GM18502 (cell line): ENCODE results near the gene OSTC.

Experiments used
- ATAC-seq: cut with Tn5 transposase; IDR thresholded peaks from one replicate; pipeline ENCODE4 v1.9.1; 2021; ENCODE audit warnings: mild to moderate bottlenecking; ENCODE audit not compliant: unreplicated experiment, poor library complexity

The OSTC gene

DNA sequence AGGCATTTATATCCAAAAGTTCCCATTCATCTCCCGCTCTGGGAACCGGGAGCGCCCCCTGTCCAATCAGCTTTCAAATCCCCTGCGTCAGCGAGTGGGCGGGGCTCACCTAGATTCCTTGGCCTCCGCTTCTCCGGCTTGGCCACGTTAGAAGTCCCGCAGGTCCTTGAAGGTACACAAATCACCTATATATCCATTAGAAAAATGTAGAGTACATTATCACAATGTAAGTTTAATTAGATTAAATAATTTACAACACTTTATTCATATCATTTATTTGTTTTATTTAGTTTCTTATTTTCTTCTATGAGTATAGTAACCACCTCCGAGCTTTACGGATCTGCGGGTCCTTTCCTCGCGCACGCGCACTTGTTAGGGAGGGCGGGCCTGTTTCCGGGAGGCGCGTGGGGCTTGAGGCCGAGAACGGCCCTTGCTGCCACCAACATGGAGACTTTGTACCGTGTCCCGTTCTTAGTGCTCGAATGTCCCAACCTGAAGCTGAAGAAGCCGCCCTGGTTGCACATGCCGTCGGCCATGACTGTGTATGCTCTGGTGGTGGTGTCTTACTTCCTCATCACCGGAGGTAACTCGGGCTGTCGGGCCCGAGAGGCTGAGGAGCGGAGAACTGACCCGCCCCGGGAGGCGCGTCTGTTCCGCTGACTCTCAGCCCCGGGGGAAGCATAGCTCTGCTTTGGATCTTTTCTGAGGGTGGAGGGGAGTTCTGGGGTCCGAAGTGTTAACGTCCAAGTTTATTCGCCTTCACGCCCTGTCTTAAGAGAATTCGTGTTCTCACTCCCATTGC is at the start of gene OSTC:
OSTC (plus strand) TSS at position 388 of the 802 bp plus-strand sequence; CDS start at position 445, 57 bp downstream.
- peak; percentile 91 for ATAC-seq

DNA sequence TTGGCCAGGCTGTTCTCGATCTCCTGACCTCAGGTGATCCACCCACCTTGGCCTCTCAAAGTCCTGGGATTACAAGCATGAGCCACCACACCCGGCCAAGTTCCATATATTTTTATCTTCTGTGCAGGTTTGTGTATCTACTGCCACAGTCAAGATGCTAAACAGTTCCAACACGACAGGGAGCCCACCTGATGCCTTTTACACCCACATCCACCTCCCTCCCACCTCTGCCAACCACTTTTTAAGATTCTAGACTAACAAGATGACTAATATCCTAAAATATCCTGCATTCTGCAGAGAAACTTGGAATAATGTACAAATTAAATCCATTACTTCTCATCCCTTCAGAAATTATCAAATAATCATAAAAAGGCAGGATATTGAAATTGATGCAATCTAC is 49.3 kb upstream of the OSTC start:
- no peak for ATAC-seq

DNA sequence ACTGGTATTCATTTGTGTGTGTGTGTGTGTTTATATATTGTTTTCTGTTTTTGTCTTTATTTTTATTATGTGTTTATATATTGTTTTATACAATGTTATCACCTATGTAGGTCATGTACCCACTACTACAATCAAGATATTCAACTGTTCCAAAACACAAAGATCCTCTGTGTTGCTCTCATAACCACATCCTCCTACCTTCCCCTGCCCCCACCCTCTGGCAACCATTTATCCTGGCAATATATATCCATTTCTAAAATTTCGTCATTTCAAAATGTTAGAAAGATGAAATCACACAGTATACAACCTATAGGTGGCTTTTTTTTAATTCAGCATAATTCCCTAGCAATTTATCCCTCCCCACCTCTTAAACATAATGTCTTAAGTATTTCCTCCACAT is 48.9 kb upstream of the OSTC start:
- ATAC-seq = no peak

DNA sequence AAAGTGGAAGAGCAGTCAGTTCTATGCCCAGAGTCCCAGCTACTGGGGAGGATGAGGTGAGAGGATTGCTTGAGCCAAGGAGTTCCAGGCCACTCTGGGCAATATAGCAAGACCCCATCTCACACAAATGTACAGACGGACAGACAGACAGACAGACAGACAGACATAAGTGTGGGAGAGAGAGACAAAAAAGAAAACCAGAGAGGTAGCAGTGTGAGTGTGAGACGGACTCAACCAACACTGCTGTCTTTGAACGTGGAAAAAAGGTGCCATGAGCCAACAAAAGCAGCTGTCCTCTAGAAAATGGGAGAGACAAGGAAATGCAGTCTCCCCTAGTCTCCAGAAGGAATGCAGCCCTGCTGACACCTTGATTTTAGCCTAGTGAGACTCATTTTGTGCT is 48.2 kb upstream of the OSTC start:
- ATAC-seq = no peak

DNA sequence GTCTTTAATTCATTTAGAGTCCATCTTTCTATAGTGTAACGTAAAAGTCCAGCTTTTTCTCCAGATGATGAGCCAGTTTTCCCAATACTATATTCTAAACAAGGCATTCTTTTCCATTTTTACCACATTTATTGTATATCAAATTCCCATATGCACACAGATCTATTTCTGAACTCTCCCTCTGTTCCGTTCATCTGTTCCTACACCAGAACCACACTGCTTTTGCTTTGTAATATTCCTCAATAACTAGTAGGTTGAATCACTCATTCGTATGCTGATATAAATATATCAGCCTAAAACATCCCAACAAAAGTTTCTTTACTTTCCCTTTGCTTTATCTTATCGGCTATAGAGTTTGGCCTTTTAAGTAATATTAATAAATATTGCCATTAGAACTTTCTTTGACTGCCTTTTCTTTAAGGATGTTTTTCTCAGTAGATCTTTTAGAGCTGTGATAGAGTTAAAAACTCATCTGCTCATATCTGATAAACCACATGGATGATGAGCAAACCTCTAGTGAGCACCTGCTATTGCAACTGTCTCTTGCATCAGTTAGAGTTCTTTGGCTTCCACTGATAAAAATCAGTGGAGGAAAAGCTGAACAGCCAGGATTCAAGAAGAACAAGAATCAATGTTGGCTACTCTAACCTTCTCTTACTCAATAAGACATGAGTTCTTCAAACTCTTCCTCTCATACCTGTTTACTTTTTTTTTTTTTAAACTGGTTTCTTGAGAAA is 43.2 kb upstream of the OSTC start:
- ATAC-seq = no peak

DNA sequence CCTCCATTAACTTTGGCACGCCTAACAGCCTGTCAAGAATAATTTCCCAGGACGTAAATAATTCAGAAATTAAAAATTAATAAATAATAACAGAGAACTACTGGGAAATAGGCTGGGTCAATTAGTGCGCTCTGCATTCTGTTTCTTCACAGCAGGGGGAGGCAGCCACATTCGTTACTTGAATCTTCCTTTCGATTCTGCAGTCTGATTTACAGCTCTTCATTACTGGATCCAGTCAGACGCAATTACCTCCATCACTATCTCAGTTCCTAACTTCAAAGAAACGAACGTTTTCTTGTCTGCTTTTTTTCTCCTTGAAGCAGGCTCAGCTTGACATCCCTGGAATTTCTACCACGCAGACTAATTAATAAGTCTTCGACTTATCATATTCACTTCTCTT is 39.0 kb upstream of the OSTC start:
- ATAC-seq = no peak

DNA sequence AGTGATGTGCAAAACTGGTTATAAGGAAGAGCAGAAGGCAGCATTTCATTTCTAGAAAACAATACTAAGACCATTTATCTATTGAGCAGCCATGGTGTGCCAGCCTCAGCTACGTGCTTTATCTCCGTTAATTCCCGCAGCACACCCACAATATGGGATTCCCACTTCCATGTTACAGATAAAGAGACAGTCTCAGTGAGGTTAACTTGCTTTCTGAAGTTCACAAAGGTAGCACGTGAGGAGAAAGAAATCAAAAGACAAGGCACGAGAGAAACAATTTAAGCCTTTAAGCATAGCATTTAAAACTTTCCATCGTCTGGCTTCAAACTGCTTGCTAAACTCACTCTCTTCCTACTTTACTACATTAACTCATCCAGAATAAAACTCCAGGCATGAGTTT is 38.0 kb upstream of the OSTC start:
- no peak for ATAC-seq

DNA sequence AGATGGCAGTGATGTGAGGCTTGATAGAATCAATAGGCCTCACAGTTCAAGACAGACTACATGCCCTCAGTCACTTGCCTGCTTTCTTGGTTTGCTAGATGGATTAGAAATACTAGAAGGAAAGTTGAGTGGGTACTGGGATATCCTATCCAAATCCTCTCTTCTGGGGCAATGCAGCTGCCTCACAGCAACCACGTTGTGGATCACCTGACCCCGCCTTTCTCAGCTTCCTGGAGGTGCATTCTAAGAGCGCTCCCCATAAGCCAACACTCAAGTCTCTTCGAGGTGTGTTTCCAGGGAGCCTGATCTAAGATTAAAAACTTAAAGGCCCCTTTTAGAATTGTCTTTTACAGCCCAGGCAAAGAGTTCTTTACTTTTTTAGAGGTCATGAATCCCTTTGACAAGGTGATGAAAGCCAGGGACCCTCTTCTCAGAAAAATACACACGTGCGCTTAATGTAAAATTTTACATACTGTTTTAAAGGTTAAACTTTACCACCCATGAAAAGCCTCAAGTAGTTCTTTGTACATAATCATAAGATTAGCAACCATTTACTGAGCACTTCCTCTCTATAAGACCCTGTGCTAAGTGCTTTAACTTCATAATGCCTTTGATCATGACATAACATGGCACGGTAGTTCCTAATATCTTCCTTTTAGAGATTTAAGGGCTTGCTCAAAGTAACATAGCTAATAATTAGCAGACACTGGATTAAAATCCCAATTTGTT is 30.9 kb upstream of the OSTC start:
- ATAC-seq = peak; percentile 4

DNA sequence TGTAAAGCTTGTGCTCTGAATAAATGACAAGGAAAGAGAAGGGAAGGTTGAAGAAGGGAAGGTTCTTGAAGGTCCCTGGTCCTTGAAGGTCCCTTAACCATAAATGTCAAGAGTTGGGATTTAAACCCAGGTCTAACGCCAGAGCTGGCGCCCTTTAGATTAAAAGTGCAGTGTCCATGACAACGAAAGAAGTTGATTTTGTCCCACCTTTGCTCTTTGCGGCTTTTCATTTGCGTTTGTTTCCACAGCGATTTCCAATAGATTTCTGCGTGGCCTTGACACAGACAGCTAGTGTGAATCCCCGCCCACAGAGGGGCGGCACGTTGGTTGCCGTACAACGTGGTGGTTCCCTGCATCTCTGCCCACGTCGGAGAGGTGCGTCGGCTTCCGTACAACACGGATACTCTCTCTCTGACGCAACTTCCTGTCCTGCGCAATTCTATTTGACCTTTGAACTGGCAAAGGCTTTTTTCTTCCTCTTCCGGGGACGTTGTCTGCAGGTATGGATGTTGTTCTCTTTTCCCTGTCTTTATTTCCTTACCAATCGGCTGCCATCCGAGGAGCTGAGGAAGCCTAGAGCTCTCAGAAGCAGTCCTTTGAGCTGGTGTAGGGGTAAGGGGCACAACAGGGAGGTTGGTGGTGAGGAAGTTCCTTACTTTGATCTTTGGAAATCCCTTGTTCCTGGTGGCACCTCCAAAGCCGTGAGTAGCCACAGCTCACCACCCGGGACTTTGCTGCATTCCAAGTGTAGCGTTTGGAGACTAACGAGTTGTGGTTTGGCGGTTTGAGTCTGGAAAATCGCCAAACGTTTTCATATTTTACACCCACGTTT is 30.1 kb upstream of the OSTC start, which contains the start of gene RPL34:
RPL34 (plus strand) TSS at position 476 of the 832 bp plus-strand sequence. CDS start 1,384 bp downstream, outside the sequence.
- ATAC-seq = peak; percentile 100

DNA sequence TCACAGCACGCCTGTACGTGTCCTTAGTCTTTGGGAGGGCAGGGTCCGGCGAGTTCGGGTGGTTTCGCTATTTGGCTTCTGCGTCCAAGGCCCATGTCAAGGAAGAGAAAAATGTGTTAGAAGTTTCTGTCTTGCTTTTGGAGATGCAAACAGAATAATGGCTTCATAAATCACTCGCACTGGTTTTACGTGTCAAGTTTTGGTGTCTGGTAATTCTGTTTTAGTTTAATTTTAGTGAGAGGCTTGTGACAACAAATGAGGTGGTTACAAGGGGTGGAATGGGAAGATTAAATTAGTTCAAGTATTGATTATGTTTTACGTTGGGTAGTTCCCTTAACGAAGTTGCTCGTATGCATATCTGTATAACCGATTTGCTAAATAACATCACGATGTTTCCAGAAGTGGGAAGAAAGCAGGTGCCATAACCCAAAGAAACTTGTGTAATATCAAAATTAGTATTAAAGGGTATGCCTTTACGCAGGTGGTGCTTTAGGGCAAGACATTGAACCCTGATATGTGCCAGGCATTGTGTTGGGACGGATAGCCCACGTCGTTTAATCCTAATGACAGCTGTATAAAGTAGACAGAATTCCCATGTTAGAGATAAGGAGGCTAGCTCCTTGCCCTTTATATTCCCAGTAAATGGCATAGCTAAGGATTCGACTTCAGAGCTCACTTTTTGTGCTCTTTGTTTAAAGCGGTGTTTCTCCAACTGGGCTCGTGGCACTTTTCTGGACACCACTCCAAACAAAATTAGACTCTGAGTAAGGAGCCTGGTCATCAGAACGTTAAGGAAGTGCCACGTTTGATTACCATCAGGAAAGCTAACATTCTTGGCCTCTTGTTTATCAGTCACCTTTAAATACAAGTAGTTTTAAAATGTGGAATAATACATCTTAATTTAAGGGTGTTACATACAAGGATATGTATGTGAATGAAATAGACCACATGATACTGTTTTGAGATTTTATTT is 29.2 kb upstream of the OSTC start:
- ATAC-seq = peak; percentile 10

DNA sequence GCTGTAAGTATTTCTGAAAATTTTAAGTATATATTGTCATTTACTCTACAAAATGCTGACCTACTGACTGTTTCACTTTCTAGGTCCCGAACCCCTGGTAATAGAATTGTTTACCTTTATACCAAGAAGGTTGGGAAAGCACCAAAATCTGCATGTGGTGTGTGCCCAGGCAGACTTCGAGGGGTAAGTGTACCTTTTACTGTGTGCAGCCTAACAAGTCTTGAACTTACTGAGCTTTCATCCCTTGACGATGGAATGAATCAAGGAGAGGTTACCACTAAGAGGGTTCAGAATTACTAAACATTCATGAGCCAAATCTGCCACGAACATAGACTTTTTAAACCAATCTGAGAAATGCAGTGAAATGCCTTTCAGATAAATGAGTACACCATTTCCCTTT is 28.4 kb upstream of the OSTC start:
- no peak for ATAC-seq

DNA sequence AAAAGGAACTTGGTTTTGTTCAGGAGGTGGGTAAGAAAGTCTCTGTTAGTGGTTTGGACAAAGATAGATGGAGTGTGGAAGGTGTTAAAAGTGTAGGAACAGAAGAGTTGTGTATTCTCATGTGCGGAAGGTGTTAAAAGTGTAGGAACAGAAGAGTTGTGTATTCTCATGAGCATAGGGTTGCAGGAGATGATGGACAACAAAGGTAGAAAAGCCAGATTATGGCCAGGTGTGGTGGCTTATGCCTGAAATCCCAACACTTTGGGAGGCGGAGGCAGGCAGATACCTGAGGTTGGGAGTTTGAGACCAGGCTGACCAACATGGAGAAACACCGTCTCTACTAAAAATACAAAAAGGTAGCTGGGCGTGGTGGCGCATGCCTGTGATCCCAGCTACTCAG is 27.6 kb upstream of the OSTC start:
- no peak for ATAC-seq

DNA sequence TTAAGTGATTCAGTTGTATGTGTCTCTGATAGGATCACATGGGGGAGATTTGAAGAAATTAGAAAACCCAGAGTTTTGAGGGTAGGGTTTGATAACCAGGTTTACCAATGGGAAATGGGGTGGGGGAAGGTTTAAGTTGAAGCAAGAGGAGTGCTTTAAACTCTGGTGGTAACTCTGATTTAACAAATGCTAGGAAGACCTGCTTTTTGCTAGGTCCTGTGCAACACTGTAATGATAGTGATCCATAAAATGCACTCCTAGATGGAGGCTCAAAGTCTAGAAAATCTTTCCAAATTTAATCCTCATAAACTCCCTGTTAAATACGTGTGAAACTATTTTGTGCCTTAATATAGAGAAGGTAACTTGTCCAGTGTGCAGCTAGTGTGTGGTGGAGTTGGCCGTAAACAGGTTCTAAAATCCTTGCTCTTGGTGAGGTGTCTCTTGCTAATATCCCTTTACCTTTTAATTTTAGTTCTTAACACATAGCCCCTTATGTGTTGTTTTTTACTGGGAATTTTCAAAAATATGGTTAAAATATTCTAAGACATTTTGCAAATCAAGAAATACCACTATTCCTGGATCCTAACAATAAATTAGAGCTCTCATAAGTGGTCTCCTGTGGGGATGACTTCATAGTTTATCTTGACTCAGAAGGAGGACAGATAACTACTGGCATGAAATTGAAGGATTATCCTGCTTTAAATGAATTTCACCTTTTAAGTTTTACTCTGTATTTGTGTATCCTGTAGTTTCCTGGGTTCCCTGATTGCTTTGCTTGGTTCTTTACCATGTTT is 25.9 kb upstream of the OSTC start:
- no peak for ATAC-seq

DNA sequence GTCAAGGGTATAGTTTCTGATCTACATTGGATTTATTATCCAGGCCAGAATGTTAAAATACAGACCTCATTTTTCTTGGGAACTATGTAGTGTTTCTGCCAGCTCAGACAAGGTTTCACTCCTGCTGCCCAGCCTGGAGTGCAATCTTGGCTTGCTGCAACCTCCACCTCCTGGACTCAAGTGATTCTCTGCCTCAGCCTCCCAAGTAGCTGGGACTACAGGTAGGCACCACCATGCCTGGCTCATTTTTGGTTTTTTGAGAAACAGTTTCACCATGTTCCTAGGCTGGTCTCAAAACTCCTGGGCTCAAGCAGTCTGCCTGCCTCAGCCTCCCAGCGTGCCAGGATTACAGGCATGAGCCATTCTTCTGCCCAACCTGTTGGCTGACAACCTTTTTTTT is 24.3 kb upstream of the OSTC start:
- ATAC-seq = no peak

DNA sequence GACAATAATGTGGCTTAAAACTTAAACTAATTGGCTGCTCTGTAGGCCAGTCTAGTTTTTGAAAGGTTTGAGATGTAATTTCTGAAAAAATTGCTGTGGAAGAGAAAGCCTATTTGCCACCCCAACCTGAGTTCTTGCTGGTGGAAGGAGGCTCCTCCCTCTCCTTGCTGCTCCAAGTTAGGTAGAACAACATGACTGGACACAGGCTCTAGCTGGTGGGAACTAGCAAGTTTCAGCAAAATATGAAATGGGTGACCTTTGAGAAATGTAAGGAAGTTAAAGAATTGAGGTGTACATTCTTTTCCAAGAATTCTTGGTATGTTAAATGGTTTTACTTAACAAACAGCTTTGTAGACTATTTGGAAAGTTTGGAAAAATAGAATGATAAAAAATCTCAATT is 22.0 kb upstream of the OSTC start:
- ATAC-seq = no peak

DNA sequence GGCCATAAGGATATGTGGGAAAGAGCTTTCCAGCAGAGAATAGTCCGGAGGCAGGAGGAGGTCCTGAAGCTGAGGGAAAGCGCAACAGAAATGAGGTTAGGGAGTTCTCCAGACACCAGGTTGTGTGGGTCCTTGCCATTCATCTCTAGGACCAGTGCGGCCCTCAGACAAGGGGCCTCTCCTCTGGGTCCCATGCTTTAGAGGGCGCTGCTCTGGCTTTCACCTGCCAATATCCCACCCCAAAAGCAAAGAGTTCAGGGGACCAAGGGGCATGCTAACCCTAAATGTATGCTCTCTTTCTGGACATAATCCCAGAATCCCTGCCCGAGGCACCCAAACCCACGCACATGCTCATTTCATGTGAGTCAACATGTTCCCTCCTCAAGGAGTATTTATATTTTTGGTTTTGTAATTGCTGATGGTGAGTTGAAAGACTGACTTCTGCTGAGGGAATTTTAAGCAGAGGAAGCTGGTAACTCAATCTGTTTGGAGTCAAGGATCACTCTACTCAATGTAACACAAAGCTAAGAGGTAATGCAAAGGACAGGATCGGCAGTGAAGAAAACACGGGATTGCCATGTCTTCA is 15.2 kb upstream of the OSTC start:
- no peak for ATAC-seq

DNA sequence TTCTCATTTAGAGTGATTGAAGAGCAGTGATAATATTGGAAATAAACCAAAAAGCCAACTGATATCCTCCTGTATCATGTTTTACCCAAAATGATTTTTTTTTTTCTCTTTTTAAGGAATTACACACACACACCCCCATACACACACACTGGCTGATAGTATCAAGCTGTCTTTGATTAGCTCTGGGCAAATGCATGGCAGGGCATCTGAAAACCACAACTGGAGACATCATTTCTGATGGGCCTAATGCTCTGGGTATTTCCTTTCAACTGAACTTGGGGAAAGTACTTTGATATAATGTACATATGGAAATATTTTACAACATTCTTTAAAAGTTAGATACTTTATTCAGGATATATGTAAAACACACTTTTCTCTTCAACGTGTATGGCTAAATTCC is 14.2 kb upstream of the OSTC start:
- ATAC-seq = no peak

DNA sequence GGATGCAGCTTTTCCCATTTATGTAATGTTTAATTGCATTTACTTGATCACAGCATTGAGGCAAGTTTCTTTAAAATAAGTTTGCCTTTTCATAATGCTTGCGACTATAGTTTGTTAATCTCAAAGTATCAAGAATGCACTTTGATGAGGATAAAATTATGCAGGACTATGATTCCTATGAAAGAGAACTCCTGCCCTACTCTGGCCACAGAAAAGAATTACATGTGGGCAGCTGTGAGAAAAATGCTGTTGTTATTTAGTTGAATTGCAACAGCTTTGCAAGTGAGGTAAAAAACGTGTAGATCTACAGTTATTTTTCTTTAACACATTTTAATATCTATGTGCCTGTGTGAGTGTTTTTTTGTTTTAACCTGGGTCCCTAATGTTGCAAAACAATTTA is 12.5 kb upstream of the OSTC start:
- no peak for ATAC-seq
